NOMO-1 treated with DMSO at 0.1 percent for 48 hours (cell line): ENCODE measurements around the gene RABGAP1L.
A peak's percentile ranks its signal among the peaks of the same experiment; 100 is the strongest.
"Not testable (repeated sequence)": the region's sequence is repeated elsewhere in the genome, so short reads cannot be mapped to it uniquely, and the experiment has no call there.

Experiments used
- DNase-seq: peaks from one replicate; lab custom pipeline; 2025; ENCODE audit not compliant: unreplicated experiment; lab: John Stamatoyannopoulos, UW

Gene RABGAP1L

GRCh38 chr1:174794861-174795260 is 635.5 kb downstream of the RABGAP1L start:
- no peak for DNase-seq

- DNase-seq: no peak
Observed at GRCh38 chr1:174795806-174796205, 636.5 kb downstream of the RABGAP1L start.

- no peak for DNase-seq
Observed at GRCh38 chr1:174797398-174797797, 638.1 kb downstream of the RABGAP1L start.

GRCh38 chr1:174799136-174799479 is 639.8 kb downstream of the RABGAP1L start:
- DNase-seq: no peak

GRCh38 chr1:174800216-174800851 is 641.0 kb downstream of the RABGAP1L start:
- DNase-seq: no peak

- no peak for DNase-seq
Observed at GRCh38 chr1:174800876-174801275, 641.6 kb downstream of the RABGAP1L start.

- DNase-seq: no peak
Observed at GRCh38 chr1:174809755-174810280, 650.5 kb downstream of the RABGAP1L start.

- no peak for DNase-seq
Observed at GRCh38 chr1:174812016-174812415, 652.7 kb downstream of the RABGAP1L start.

GRCh38 chr1:174812656-174813055 is 653.3 kb downstream of the RABGAP1L start:
- DNase-seq: no peak

GRCh38 chr1:174815036-174815435 is 655.7 kb downstream of the RABGAP1L start:
- DNase-seq: no peak

- peak; percentile 73 for DNase-seq
Observed at GRCh38 chr1:174815474-174815908, 656.2 kb downstream of the RABGAP1L start.

GRCh38 chr1:174816621-174817020 is 657.3 kb downstream of the RABGAP1L start:
- not testable (repeated sequence) for DNase-seq

- DNase-seq: peak; percentile 23
Observed at GRCh38 chr1:174818014-174818616, 658.8 kb downstream of the RABGAP1L start.

GRCh38 chr1:174818951-174819350 is 659.6 kb downstream of the RABGAP1L start:
- DNase-seq: no peak

GRCh38 chr1:174819596-174819995 is 660.3 kb downstream of the RABGAP1L start:
- no peak for DNase-seq

- DNase-seq: no peak
Observed at GRCh38 chr1:174825127-174825526, 665.8 kb downstream of the RABGAP1L start.

- DNase-seq: no peak
Observed at GRCh38 chr1:174825806-174826205, 666.5 kb downstream of the RABGAP1L start.

GRCh38 chr1:174828264-174828663 is 668.9 kb downstream of the RABGAP1L start:
- no peak for DNase-seq

- no peak for DNase-seq
Observed at GRCh38 chr1:174829990-174830389, 670.7 kb downstream of the RABGAP1L start.

- no peak for DNase-seq
Observed at GRCh38 chr1:174836543-174836942, 677.2 kb downstream of the RABGAP1L start.

GRCh38 chr1:174837386-174837785 is 678.1 kb downstream of the RABGAP1L start:
- DNase-seq: no peak

GRCh38 chr1:174839211-174839610 is 679.9 kb downstream of the RABGAP1L start:
- no peak for DNase-seq

- DNase-seq: peak; percentile 8
Observed at GRCh38 chr1:174841747-174842146, 682.4 kb downstream of the RABGAP1L start.
